NCI-H2081 (cell line): Measurements from ENCODE around the gene STOX2.

Experiments
- DNase-seq, 2 experiments: peaks; one replicate each; lab custom pipeline; 2025; lab: John Stamatoyannopoulos, UW

Gene STOX2

GRCh38 chr4:183986291-183986970 lies 81.3 kb downstream of the STOX2 start:
- DNase-seq = no peak

GRCh38 chr4:183986971-183987946 lies 82.2 kb downstream of the STOX2 start:
- peak in 1 of 2 experiments; percentile 19 for DNase-seq

DNA sequence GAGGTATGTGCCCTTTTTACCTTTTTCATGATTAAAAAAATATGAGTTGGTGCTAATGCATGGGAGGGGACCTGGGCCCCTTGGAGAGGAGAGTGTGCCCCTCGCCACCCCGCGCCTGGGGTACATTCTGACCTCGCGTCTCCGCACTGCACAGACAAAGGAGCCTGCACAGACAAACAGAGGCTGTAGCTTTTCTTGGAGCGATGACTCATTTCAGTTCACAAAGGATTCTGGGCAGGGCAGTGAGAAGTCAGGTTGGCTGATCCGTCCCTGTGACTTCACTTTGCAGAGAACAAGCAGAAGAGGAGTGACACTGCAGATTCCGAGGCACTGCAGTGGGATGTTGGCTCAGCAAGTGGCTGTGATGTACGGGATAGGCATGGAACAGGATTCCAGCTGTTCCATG lies 82.9 kb downstream of the STOX2 start:
- DNase-seq = peak in 1 of 2 experiments; percentile 5

DNA sequence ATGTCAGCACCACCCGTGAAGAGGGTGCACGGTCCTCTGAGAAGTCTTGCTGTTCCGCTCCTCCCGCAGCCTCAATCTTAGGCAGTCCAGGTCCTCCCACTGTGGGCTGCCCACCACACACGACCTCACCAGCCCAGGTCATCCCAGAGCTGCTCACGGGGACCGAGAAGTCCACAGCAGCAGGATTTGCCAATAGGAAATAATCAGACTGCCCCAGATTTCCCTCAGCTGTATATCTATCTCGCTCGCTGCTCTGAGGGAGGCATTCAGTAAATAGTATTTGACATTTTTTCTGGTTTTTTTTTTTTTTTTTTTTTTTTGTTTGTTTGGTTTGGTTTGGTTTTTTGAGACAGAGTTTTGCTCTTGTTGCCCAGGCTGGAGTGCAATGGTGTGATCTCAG lies 83.8 kb downstream of the STOX2 start:
- no peak for DNase-seq

DNA sequence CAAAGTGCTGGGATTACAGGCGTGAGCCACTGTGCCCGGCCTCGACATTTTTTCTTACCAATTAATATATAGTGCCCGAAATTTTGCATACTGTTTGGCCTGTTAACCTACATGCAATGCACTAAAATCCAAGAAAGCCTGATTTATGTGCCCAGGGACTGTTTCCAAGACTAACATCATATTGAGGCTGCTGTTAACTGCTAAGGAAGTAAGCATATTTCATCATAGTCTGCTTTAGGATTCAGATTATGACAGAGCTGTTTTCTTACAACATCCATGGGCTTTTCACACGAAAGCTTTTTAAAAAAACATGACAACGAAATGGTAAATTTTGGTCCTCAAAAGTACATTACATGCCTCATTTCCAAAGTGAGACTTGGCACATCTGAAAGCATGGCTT lies 84.4 kb downstream of the STOX2 start:
- DNase-seq = no peak

DNA sequence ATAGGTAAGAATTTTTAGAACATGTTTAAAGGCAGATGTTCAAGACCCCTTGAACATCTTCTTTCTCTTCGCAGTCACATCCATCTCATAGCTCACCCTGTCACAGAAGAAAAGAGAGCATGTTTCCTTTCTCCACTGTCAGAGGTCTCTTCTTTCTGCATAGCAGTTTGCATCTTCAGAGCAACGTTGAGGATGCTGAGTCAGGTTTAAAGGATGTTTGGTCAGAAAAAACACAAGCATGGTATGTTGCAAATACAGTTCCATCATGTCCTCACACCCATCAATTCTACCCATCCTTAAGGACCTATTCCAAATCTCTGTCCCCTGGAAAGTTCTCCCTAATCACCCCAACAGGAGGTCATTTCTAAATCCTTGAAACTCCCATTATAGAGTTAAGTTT lies 84.8 kb downstream of the STOX2 start:
- DNase-seq = no peak

DNA sequence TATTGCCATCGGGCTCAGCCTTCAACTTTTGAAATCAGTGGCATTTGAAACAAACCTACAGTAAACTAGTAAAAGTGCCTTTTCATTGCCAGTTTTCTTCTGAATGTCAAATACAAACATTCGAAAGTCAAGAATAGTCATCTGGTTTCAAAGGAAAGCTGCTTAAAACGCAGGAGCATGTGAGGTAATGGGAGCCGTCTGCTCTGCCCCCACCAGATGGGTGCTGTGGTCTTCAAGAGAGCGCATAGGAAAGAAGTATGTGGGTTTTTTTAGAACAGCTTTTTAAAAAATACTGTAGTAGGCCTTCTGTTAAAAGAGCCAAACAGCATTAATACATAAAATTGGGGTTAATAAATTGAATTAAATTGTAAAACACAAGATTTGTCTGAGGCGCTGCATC lies 88.6 kb downstream of the STOX2 start:
- no peak for DNase-seq

GRCh38 chr4:183995570-183995969 lies 90.5 kb downstream of the STOX2 start:
- no peak for DNase-seq

GRCh38 chr4:183996868-183997267 lies 91.8 kb downstream of the STOX2 start:
- no peak for DNase-seq

DNA sequence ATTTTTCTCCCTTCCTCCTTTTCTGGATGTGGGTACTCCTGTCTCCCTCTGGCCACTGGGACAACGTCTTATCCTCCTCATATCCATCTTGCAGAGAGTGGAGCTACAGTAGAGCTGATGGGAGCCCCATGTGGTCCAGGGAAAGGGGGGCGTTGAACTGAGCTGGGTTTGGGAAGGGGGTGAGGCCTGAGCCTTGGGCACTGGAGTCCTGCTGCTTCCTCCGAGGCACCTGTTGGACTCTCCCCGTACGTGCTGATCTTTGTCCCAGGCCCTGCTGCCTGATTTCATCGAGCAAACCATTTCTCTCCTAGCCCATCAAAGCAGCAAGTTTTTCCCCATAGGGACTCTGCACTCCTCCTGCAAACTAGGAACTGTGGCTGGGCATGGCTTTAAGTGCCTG lies 94.3 kb downstream of the STOX2 start:
- no peak for DNase-seq

- DNase-seq = no peak
Measured at GRCh38 chr4:184000457-184001396, 95.6 kb downstream of the STOX2 start.

GRCh38 chr4:184003433-184003832 lies 98.3 kb downstream of the STOX2 start:
- no peak for DNase-seq

DNA sequence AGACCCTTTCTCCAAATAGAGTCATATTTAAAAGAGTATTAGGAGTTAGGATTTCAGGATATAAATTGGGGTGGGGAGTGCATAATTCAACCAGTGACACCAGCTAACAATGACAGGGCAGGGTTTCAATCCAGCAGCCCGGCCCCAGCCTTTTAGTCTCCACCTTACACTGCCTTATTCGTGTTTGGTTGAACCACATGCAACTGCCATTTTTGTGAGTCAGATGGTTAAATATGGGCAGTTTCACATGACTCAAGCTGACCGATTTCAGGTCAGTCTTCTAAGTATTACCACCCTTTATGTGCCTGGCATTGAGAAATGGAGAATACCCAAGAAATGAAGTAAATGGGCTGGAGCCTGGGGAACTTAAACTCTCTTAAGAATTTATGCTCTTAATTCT lies 102.8 kb downstream of the STOX2 start:
- DNase-seq = no peak

- DNase-seq = no peak
Measured at GRCh38 chr4:184010696-184011095, 105.6 kb downstream of the STOX2 start.

DNA sequence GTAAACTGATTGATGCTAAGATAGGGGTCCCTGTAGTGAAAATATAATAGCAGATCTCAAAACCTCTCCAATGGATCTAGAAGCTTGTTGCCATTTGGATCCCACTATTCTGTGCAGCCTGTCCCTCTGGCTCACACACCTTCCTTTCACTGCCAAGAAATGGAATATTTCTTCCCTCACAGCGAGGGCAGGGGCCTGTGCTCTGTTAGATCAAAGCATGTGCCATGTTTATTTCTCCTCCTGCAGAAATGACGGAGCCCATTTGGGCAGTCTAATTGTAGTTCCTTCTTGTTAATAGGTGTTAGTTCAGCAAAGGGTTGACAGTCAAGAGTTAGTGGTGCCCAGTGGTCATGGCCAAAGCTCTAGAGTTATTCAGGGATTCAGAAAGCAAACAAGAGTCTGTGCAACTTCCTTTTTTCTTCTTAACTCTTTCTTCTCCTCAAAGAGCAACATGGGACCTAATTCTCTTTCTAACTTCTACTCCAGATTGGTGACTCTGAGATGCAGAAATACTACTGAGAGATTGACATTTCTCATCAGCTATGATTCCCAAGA lies 106.8 kb downstream of the STOX2 start:
- no peak for DNase-seq

DNA sequence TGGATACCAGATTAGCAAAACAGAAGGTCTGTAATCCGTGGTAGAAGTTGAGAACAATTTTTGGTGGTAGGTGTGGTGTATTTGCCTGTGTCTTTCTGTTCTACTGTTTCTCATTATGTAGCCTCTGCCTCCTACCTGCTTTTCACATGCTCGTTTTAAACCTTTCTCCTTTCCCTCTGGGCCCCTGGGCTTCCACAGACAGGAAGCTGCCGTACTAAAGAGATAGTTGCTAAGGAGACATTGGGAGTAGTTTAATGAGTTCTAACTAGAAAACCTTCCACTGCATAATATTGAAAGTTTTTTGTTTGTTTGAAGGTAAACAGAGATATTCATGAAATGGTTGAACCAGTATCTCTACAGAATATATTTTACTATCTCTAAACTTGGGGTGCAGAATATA lies 107.8 kb downstream of the STOX2 start:
- no peak for DNase-seq

GRCh38 chr4:184014301-184014700 lies 109.2 kb downstream of the STOX2 start:
- no peak for DNase-seq

GRCh38 chr4:184016759-184017668 lies 111.9 kb downstream of the STOX2 start:
- DNase-seq = no peak

- DNase-seq = no peak
Measured at GRCh38 chr4:184019076-184019475, 114.0 kb downstream of the STOX2 start.
